ENCODE measurements around the gene C13orf46.

GRCh38 chr13:113964251-113964995 is 9.5 kb downstream of the C13orf46 start:
- TF ChIP-seq NFRKB (IDR thresholded peaks at IDR 0.05) (no peak), L3MBTL2 (conservative IDR thresholded peaks at IDR 0.05) (no peak), ZNF384 (IDR thresholded peaks at IDR 0.05) (no peak), SP1 (IDR thresholded peaks at IDR 0.05) (no peak), BHLHE40 (IDR thresholded peaks at IDR 0.05; ENCODE audit: borderline replicate concordance) (no peak), FOXM1 (IDR thresholded peaks at IDR 0.05; ENCODE audit: borderline replicate concordance) (no peak), CTBP1 (IDR thresholded peaks at IDR 0.05; ENCODE audit: borderline replicate concordance) (no peak), SUZ12 (IDR thresholded peaks at IDR 0.05) (no peak), ELF4 (IDR thresholded peaks at IDR 0.05) (no peak), FOXK2 (IDR thresholded peaks at IDR 0.05) (no peak), FOXA1 (IDR thresholded peaks at IDR 0.05) (no peak), HDGF (IDR thresholded peaks at IDR 0.05; ENCODE audit: borderline replicate concordance) (no peak), TARDBP (IDR thresholded peaks at IDR 0.05) (no peak), LEF1 (IDR thresholded peaks at IDR 0.05; ENCODE audit: borderline replicate concordance) (no peak)

All from HEK293T (cell line).